GM21825 (cell line): ENCODE data around the gene COL6A2.

ENCODE experiments used
- ATAC-seq: cut with Tn5 transposase; IDR thresholded peaks from one replicate; pipeline ENCODE4 v1.9.1; 2021; ENCODE audit warnings: mild to moderate bottlenecking, moderate library complexity; ENCODE audit not compliant: unreplicated experiment

COL6A2 gene

DNA sequence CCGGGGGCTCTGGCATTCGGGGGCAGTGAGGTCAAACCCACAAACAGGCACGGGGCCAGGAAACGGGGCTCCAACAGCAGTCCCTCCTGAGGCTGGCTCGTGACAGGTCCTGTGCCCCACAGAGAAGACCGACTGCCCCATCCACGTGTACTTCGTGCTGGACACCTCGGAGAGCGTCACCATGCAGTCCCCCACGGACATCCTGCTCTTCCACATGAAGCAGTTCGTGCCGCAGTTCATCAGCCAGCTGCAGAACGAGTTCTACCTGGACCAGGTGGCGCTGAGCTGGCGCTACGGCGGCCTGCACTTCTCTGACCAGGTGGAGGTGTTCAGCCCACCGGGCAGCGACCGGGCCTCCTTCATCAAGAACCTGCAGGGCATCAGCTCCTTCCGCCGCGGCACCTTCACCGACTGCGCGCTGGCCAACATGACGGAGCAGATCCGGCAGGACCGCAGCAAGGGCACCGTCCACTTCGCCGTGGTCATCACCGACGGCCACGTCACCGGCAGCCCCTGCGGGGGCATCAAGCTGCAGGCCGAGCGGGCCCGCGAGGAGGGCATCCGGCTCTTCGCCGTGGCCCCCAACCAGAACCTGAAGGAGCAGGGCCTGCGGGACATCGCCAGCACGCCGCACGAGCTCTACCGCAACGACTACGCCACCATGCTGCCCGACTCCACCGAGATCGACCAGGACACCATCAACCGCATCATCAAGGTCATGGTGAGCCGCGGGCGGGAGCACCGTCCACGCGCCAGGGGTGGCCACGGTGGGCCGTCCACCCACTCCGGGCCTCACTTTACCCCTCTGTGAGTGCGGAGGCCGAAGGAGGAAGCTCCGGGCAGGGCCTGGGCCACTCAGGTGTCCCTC, 14.2 kb downstream of the COL6A2 start:
- ATAC-seq = no peak

DNA sequence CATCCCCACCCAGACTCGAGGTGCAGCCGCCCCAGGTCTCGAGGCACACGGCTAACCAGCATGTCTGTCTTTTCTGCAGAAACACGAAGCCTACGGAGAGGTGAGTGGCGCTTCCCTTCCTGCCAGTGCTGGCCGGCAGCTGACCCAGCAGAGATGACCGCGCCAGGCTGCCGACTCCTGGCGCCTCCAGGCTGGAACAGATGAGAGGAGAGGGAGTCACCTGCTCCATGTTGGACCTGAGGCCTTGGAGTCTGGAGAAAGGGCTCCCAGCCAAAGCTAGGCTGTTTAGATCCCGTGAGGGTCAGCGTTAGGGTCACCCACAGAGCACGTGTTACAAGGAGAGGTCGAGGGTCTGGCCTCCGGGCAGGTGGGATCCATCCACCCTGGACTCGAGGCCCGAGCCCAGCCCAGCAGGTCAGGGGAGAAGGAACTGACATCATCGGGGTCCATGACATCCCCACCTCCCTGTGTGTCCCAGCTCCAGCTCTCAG, 14.9 kb downstream of the COL6A2 start:
- ATAC-seq = no peak

- ATAC-seq = no peak
Measured at GRCh38 chr21:46113497-46114176, 15.7 kb downstream of the COL6A2 start.

DNA sequence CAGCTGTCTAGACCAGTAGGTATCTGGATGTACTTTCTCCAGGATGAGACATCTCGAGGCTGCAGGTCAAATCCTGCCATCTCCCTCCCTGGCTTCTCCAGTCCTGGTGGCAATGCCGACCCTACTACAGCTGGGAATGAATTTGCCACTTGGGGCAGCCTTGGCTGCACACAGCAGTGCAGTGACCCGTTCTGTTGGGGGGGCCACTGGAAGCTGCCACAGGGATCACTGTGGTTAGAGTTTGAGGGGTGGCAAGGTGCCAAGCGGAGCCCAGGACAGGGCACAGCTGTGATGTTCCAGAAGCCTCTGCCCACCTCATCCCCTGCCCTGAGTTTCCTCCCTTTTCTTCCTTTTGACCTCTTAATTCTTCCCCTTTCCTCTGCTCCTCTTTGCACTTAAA, 17.1 kb downstream of the COL6A2 start:
- no peak for ATAC-seq

- ATAC-seq = no peak
Measured at GRCh38 chr21:46115441-46116188, 17.7 kb downstream of the COL6A2 start.

- no peak for ATAC-seq
Measured at GRCh38 chr21:46116189-46116775, 18.4 kb downstream of the COL6A2 start.

DNA sequence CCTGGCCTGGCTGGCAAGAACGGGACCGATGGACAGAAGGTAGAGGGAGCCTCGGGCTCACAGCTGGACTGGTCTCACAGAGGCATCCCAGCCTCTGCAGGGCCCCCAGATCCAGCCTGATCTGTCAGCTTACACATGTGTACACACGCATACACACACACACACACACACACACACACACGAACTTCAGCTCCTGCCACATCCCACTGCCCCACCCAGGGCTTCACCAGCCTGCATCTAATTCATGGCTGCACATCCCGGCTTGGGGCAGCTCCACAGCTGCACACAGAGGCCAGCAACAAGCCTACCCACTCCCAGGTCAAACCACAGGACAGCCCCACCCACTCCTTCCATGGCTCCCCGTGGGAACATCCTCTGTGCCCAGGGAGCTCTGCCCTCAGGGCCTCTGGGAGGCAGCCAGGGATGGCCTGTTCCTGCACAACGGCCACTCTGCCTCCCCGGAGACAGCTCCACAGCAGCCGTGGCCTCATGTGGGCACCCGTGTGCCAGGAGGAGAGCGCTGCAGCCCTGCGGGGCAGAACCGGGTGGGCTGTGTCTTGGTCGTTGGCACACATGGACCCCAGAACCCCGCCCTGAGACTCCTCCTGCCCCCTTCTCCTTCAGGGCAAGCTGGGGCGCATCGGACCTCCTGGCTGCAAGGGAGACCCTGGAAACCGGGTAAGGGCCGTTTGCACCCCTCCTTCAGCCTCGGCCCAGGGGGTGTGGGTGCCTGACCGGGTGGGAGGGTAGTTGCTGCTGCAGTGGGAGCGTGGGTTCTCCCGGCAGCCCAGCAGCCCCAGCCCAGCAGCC, 19.1 kb downstream of the COL6A2 start:
- ATAC-seq = no peak

GRCh38 chr21:46117586-46118315, 19.8 kb downstream of the COL6A2 start:
- ATAC-seq = no peak

DNA sequence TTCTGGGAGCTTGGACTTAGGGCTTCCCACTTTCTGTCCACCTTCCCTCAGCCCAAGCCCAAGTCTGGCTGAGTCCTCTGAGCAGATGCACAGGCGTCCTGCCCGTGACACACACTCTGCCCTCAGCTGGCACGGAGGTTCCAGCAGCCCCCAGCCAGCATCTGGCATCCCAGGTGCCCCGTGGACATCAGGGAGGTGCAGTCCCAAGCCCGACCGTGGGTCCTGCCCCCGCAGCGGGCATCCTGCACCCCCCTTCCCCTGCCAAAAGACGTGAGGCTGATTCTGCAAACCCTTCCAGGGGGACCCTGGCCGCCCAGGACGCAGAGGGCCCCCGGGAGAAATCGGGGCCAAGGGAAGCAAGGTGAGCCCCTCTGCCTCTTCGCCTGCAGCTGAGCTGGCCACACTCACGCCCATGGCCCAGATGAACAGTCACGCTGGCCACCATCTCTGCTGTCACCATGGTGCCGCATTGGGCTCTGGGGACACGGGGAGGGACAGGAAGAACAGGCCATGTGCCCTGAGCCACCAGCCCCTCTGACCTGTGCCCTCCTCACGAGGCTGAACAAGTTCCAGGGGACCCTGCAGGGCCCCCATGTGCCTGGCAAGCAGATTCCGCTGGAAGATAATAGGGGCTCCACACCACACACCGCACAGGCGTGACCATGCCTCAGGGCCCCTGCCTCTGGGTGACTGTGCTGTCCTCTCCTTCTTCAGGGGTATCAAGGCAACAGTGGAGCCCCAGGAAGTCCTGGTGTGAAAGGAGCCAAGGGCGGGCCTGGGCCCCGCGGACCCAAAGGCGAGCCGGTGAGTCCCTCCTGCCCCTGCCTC, 20.6 kb downstream of the COL6A2 start:
- no peak for ATAC-seq

- no peak for ATAC-seq
Measured at GRCh38 chr21:46119144-46119636, 21.3 kb downstream of the COL6A2 start.

DNA sequence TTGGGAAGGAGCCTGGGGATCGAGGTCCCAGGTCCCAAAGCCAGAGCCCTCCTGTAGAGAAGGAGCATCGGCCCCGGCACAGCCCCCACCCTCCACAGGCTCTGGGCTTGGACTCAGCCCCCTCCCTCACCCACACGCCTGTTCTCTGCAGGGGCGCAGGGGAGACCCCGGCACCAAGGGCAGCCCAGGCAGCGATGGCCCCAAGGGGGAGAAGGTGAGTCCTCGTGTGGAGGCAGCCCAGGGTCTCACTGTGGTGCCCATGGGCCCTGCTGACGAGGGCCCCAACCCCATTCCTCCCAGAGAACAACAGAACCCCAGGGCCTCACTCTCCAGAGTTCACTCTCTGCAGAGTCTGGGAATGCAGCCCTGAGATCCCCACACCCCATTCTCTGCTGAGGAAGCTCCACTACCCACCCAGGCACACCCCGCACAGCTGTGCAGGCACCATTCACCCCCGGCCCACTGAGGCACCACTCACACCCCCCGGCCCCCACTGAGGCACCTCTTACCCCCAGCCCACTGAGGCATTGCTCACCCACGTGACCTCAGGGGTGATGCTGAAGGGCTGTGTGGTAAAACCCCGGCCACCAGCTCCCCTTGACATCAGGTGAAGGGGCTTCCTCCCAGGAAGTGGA, 21.8 kb downstream of the COL6A2 start:
- no peak for ATAC-seq

GRCh38 chr21:46120301-46121285, 22.7 kb downstream of the COL6A2 start:
- ATAC-seq = no peak

GRCh38 chr21:46121286-46122221, 23.6 kb downstream of the COL6A2 start:
- ATAC-seq = no peak

GRCh38 chr21:46122237-46122671, 24.3 kb downstream of the COL6A2 start:
- ATAC-seq = no peak

GRCh38 chr21:46122758-46123683, 25.1 kb downstream of the COL6A2 start:
- no peak for ATAC-seq
